ENCODE results near the gene SPATS2L. TPM values are rescaled to one million over a fixed set of nuclear protein-coding genes. Genes with fewer than 3 reads are reported as not detected.

The SPATS2L gene
- total and polyA plus RNA-seq, 8 donors, result 81.2 to 96.7 (median 91.2) TPM

- H3K9me3 ChIP-seq, result no peaks in the 10 kb centered on the region
- ATAC-seq (no peak), DNase-seq (no peak)
- intact Hi-C loops (cut with DNase I), result no loop called here
- TF ChIP-seq, protein P1, sequence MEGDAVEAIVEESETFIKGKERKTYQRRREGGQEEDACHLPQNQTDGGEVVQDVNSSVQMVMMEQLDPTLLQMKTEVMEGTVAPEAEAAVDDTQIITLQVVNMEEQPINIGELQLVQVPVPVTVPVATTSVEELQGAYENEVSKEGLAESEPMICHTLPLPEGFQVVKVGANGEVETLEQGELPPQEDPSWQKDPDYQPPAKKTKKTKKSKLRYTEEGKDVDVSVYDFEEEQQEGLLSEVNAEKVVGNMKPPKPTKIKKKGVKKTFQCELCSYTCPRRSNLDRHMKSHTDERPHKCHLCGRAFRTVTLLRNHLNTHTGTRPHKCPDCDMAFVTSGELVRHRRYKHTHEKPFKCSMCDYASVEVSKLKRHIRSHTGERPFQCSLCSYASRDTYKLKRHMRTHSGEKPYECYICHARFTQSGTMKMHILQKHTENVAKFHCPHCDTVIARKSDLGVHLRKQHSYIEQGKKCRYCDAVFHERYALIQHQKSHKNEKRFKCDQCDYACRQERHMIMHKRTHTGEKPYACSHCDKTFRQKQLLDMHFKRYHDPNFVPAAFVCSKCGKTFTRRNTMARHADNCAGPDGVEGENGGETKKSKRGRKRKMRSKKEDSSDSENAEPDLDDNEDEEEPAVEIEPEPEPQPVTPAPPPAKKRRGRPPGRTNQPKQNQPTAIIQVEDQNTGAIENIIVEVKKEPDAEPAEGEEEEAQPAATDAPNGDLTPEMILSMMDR (IDR thresholded peaks at IDR 0.05), result no peak
- no peaks in the 10 kb centered on the region for H3K4me1 ChIP-seq
- no peaks in the 10 kb centered on the region for H3K36me3 ChIP-seq
- H3K27me3 ChIP-seq, result no peaks in the 10 kb centered on the region
- no peak overlapping the region for H3K4me3 ChIP-seq
- H3K27ac ChIP-seq, result no peak overlapping the region
Observed at GRCh38 chr2:200430017-200430416, 123.5 kb downstream of the SPATS2L start.

DNA sequence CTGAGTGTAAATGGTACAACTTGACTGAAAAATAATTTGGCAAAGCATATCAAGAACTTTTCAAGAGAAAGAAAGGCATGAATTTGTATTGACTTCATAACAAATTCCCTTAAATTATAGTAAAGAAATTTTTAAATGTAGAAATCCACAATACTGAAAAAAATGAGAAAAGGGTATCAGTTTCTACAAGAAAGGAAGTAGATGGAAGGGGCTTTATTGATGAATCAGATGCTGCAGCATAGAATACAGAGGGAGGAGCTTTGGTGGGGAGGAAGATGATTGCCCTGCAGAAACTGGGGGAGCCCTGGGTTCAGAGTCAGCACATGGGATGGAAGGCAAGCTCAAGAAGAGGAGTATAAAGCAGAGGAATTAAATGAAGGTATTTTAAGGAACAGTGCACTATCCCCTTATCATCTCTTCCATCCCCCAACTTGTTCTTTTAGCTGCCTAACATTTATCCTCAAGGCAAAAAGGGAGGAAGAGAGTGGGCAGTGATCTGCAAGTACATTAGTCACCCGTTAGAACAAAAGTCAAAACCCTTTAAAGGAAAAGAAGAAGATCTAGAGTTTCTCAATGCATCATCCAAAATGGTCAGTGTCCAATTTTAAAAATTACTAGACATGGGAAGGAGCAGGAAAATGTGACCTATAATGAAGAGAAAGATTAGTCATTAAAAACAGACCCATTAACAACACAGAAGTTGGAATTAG lies 125.7 kb downstream of the SPATS2L start:
- Histone ChIP-seq H3K4me3 (no peak overlapping the region), H3K27me3 (no peaks in the 10 kb centered on the region), H3K36me3 (peaks cover 0 to 4% of the 10 kb centered on the region in 2 donors), H3K4me1 (no peaks in the 10 kb centered on the region), H3K27ac (no peak overlapping the region), H3K9me3 (no peaks in the 10 kb centered on the region)
- ATAC-seq, result no peak
- no peak for DNase-seq
- intact Hi-C loops (cut with DNase I), result no loop called here
- TF ChIP-seq, protein P1 (IDR thresholded peaks at IDR 0.05), result no peak

DNA sequence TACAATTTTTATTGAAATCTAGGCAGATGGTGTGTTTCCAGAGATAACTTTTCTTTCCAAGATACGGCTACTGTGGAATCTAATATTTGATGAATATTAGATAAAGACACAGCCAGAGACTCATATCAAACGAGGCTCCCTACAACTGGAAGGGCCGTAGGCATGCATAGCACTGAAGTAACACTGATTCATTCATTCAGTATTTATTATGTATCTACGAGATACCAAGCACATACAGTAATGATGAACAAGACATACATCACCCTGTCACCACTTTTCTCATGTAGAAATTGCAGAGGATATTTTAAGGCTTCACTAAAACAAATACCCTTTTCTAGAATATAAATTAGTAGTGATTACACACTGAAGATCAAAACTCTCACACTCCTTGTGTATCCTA lies 128.9 kb downstream of the SPATS2L start:
- H3K4me3 ChIP-seq, result no peak overlapping the region
- no peaks in the 10 kb centered on the region for H3K27me3 ChIP-seq
- no peaks in the 10 kb centered on the region for H3K9me3 ChIP-seq
- no peak overlapping the region for H3K27ac ChIP-seq
- H3K36me3 ChIP-seq, result peaks cover 0 to 9% of the 10 kb centered on the region in 2 donors
- ATAC-seq (no peak), DNase-seq (no peak)
- TF ChIP-seq, protein P1 (IDR thresholded peaks at IDR 0.05), result no peak
- intact Hi-C loops (cut with DNase I), result no loop called here
- no peaks in the 10 kb centered on the region for H3K4me1 ChIP-seq

DNA sequence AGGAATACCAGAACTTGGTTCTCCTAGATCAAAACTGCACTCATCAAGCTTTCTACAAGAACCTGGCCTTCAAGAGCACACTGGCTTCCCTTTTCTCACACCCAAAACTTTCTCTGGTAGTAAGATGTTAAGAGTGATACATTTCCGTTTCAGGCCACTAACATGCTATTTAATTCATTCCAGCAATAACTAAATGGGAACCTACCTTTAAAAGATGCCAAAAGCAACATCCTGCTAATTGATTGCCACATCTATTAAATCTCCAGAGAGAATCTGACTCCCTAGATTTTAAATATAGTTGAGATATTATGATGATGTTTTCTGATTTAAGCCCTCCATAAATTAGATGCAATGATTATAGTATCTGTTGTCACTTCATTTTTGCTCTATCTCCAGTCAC lies 131.8 kb downstream of the SPATS2L start:
- ATAC-seq, result no peak
- no peak for DNase-seq
- TF ChIP-seq, protein P1 (IDR thresholded peaks at IDR 0.05), result no peak
- Histone ChIP-seq H3K4me1 (no peaks in the 10 kb centered on the region), H3K27me3 (no peaks in the 10 kb centered on the region), H3K4me3 (no peak overlapping the region), H3K9me3 (no peaks in the 10 kb centered on the region), H3K36me3 (peaks cover 0 to 16% of the 10 kb centered on the region in 2 donors), H3K27ac (no peak overlapping the region)
- intact Hi-C loops (cut with DNase I), result no loop called here

DNA sequence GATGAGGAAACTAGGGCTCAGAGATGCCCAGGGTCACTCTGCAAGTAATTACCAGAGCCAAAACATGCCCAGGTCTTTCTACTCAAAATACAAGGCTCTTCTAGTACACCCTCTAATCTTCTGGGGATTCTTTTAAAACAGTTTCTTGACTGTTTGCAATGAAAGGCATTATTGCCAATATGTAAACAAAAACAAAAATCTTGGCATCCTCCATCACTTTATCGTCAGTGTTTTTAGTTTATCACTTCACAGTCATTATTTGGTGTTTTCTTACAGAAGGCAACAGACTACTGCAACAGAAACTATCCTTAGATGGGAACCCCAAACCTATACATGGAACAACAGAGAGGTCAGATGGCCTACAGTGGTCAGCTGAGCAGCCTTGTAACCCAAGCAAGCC lies 132.4 kb downstream of the SPATS2L start:
- no peaks in the 10 kb centered on the region for H3K4me1 ChIP-seq
- no peaks in the 10 kb centered on the region for H3K27me3 ChIP-seq
- H3K36me3 ChIP-seq, result peaks cover 0 to 16% of the 10 kb centered on the region in 2 donors
- intact Hi-C loops (cut with DNase I), result no loop called here
- no peak overlapping the region for H3K27ac ChIP-seq
- TF ChIP-seq, protein P1 (IDR thresholded peaks at IDR 0.05), result no peak
- ATAC-seq (no peak), DNase-seq (peak in 2 of 4 donors; percentile 32 to 34)
- no peak overlapping the region for H3K4me3 ChIP-seq
- H3K9me3 ChIP-seq, result no peaks in the 10 kb centered on the region
